ENCODE data around the gene EID1. TPM values are rescaled to one million over a fixed set of nuclear protein-coding genes. Genes with fewer than 3 reads are reported as not detected.

EID1 gene
- total and polyA plus RNA-seq, 9 of the 15 experiments (the other 6 are each of a cell fraction or from before 2014, with no cell fraction given), result 46.5 to 211 (median 143) TPM

GRCh38 chr15:48891232-48891765, 13.4 kb downstream of the EID1 start:
- TF ChIP-seq KDM4B (IDR thresholded peaks at IDR 0.05; ENCODE audit: borderline replicate concordance in 2 of 2, low read depth in 1 of 2), result no peak
- TF ChIP-seq EZH2 (IDR thresholded peaks at IDR 0.05; ENCODE audit: borderline replicate concordance, low read depth, low read length), result no peak
- no peak for TF ChIP-seq JUND (IDR thresholded peaks at IDR 0.05; ENCODE audit: borderline replicate concordance, low read depth, low read length)
- TF ChIP-seq JUND (tag; IDR thresholded peaks at IDR 0.05; ENCODE audit: borderline replicate concordance, low read depth, low read length), result no peak
- TF ChIP-seq GABPB2 (CRISPR knock-in tag; conservative IDR thresholded peaks at IDR 0.05), result no peak
- no peak for TF ChIP-seq SMC3 (conservative IDR thresholded peaks at IDR 0.05; ENCODE audit: insufficient read depth, low read depth, low read length)
- TF ChIP-seq HDAC2 (IDR thresholded peaks at IDR 0.05), result no peak
- TF ChIP-seq, protein P1, sequence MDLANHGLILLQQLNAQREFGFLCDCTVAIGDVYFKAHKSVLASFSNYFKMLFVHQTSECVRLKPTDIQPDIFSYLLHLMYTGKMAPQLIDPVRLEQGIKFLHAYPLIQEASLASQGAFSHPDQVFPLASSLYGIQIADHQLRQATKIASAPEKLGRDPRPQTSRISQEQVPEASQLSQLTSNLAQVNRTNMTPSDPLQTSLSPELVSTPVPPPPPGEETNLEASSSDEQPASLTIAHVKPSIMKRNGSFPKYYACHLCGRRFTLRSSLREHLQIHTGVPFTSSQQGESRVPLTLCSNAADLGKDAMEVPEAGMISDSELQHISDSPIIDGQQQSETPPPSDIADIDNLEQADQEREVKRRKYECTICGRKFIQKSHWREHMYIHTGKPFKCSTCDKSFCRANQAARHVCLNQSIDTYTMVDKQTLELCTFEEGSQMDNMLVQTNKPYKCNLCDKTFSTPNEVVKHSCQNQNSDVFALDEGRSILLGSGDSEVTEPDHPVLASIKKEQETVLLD (IDR thresholded peaks at IDR 0.05), result no peak
- TF ChIP-seq, protein P2, sequence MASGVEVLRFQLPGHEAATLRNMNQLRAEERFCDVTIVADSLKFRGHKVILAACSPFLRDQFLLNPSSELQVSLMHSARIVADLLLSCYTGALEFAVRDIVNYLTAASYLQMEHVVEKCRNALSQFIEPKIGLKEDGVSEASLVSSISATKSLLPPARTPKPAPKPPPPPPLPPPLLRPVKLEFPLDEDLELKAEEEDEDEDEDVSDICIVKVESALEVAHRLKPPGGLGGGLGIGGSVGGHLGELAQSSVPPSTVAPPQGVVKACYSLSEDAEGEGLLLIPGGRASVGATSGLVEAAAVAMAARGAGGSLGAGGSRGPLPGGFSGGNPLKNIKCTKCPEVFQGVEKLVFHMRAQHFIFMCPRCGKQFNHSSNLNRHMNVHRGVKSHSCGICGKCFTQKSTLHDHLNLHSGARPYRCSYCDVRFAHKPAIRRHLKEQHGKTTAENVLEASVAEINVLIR (CRISPR knock-in tag; IDR thresholded peaks at IDR 0.05), result no peak
- TF ChIP-seq SETDB1 (IDR thresholded peaks at IDR 0.05; ENCODE audit: low read length), result no peak
- TF ChIP-seq SP1 (CRISPR knock-in tag; IDR thresholded peaks at IDR 0.05), result no peak
- Histone ChIP-seq H3K36me3 (ENCODE audit: control insufficient read depth, insufficient read depth, low read length) (no peaks in the 10 kb centered on the region), H3K9me1 (ENCODE audit: control insufficient read depth, insufficient read depth, low read length) (no peaks in the 10 kb centered on the region), H3K4me1 (replicated peaks in 1 of 2; ENCODE audit: control insufficient read depth in 2 of 2, insufficient read depth in 2 of 2, low read length in 2 of 2) (peaks cover 0 to 8% of the 10 kb centered on the region in 2 experiments; a peak in 1 of 5 replicates), H3K4me2 (ENCODE audit: insufficient read depth, low read length) (peak overlapping the region; percentile 78), H3K9ac (ENCODE audit: insufficient read depth in 1 of 2, low read depth in 2 of 2, low read length in 2 of 2) (peak overlapping the region in 1 of 2 experiments; percentile 58; a peak in 2 of 4 replicates), H3K27me3 (ENCODE audit: control insufficient read depth in 2 of 2, insufficient read depth in 2 of 2, low read length in 2 of 2) (no peaks in the 10 kb centered on the region), H3K79me2 (ENCODE audit: control insufficient read depth, insufficient read depth, low read length) (no peaks in the 10 kb centered on the region), H3K4me3 (no peak overlapping the region), H3K27ac (ENCODE audit: extremely low read depth, low read depth, low read length) (peak overlapping the region; percentile 34; the same call in 2 of the 3 replicates), H2AFZ (ENCODE audit: low read depth, low read length) (peak overlapping the region; percentile 94), H4K20me1 (replicated peaks; ENCODE audit: control insufficient read depth, insufficient read depth, low read length) (no peaks in the 10 kb centered on the region), H3K9me3 (replicated peaks; ENCODE audit: control insufficient read depth, insufficient read depth, low read depth, low read length) (no peaks in the 10 kb centered on the region)
- intact Hi-C loops (cut with micrococcal nuclease) (no loop called here), in situ Hi-C loops (cut with MboI) (no loop called here)
- POLR2A ChIA-PET, result interaction anchor here (0.9 to 3.2 kb wide), 6 partner anchors 11 to 75 kb away, joined by 3 to 15 read pairs (median 6); partner anchors contain the start of gene EID1
- 33% methylated on average over 6 of the region's 6 CpGs for WGBS (ENCODE audit: insufficient coverage, low coverage, missing lambda C conversion rate)
- BruUV-seq (replicated peaks), result no TSS peak
- ATAC-seq (peak; percentile 42), FAIRE-seq (peak; percentile 67), DNase-seq (ENCODE audit: extremely low read depth in 1 of 4, low spot score in 3 of 4) (no peak)
- CTCF ChIA-PET (ENCODE audit: low intra/inter-chr PET ratio), result no interaction called here
